ENCODE results near the gene SPDYE2B. TPM values are rescaled to one million over a fixed set of nuclear protein-coding genes. Genes with fewer than 3 reads are reported as not detected.
"Not testable (repeated sequence)": the region's sequence is repeated elsewhere in the genome, so short reads cannot be mapped to it uniquely, and the experiment has no call there.

Gene SPDYE2B
- 1 to 10 TPM in 2 of 4 donors, under 1 TPM in 2; 0.60 to 3.6 (median 2.0) TPM for polyA plus RNA-seq (ENCODE audit: insufficient read length in 4 of 4)

DNA sequence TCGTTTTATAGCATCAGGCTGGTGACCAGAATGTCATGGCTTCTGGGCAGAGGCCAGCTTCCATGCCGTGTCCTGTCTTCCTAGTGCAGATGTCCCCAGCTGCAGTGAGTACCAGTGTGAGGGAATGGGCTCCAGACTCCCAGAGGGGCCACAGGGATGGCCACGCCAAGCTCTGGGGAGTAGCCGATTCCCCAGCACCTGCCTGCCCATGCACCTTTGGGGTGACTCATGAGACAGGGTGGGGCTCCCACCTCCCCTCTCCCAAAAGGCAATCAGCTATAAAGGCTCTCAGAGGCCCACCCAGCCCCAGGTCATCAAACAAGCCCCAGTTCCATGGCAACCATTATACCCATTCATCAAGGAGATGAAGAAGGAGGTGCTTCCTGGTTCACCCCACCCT is at the start of gene SPDYE2B:
TSS of gene SPDYE2B (plus strand) at position 396 of the 400 bp plus-strand sequence. CDS start 2,030 bp downstream, outside the sequence.
- DNase-seq (ENCODE audit: low read depth in 4 of 4, low spot score in 2 of 4): not testable (repeated sequence)

DNA sequence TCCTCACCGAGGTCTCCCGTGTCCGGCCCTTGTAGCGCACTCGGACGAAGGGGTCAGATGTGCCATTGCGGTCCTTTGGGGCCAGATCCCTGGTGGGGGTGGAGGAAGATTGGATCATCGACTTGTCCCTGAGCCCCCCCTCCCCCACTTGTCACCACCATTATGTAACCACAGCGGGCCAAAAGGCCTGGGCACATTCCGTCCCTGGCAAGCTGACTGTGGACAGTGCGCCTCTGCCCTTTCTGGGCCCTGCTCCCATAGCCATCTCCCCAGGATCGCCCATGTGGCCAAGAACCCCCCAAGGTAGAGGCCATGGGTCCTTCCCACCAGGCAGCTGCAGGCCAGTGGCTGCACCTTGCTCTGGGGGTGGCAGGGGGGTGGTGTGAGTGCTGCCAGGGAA is 47.8 kb upstream of the SPDYE2B start:
- not testable (repeated sequence) for DNase-seq (ENCODE audit: low read depth in 4 of 4, low spot score in 2 of 4)

DNA sequence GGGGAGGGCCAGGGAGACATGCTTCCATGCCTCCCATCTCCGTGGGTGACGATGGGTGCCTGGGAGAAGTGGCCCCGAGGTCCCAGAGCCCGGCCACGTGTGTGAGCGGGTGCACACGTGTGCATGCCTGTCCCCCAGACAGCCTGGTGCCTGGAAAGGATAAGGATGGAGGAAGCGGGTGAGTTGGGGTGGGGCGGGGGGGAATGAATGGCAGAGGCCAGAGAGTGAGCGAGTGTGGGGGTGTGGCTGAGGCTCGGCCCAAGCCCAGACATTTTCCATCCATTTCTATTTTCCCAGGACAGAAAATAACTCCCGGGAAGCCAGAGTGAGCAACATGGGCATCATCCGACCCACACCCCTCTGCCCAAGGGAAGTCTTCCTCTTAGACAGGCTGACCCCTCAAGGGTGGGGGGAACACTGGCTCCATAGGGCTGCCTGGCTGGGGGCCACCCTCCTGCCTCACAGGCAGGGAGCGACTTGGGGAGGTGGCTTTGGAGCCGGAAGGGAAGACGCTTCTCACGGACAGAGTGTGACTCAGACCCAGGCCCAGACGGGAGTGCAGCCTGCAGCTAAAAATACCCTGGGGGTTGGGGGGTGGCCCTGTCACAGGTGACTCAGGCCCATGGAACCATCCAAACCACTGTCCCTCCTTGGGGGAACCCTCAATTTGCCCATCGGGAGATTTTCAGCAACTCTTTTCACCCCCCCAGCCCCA is 45.5 kb upstream of the SPDYE2B start:
- DNase-seq (ENCODE audit: low read depth in 4 of 4, low spot score in 2 of 4): not testable (repeated sequence)

DNA sequence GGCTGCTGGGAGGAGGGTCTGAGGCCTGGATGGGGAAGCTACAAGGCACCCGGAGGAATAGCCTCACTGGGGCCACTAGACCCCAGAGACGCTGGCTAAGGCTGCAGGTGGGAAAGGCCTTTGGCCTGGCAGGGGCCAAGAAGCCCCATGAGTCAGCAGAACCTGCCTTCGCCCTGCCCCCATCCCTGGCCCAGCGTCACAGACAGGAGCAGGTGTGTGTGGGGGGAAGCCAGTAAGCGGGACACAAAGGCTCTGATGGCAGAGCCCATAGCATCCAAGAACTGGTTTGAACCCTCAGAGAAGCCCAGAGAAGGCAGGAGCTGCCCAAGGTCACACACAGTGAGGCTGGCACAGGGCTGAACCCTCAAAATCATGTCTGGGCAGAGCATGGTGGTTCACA is 43.3 kb upstream of the SPDYE2B start:
- DNase-seq (ENCODE audit: low read depth in 4 of 4, low spot score in 2 of 4): not testable (repeated sequence)

DNA sequence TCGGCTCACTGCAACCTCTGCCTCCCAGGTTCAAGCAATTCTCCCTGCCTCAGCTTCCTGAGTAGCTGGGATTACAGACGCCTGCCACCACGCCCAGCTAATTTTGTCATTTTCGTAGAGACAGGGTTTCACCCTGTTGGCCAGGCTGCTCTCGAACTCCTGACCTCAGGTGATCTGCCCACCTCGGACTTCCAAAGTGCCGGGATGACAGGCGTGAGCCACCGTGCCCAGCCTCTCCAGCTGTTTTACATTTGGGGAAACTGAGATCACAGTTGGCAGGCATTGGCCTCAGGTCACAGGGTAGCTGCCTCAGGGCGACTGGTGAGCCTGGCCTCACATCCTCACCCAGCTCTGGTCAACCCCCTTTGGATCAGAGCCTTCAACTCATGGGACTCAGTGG is 40.4 kb upstream of the SPDYE2B start:
- DNase-seq (ENCODE audit: low read depth in 4 of 4, low spot score in 2 of 4): not testable (repeated sequence)

GRCh38 chr7:102610441-102610840 is 39.7 kb upstream of the SPDYE2B start:
- not testable (repeated sequence) for DNase-seq (ENCODE audit: low read depth in 4 of 4, low spot score in 2 of 4)

GRCh38 chr7:102611013-102611674 is 39.0 kb upstream of the SPDYE2B start:
- DNase-seq (ENCODE audit: low read depth in 4 of 4, low spot score in 2 of 4): not testable (repeated sequence)

DNA sequence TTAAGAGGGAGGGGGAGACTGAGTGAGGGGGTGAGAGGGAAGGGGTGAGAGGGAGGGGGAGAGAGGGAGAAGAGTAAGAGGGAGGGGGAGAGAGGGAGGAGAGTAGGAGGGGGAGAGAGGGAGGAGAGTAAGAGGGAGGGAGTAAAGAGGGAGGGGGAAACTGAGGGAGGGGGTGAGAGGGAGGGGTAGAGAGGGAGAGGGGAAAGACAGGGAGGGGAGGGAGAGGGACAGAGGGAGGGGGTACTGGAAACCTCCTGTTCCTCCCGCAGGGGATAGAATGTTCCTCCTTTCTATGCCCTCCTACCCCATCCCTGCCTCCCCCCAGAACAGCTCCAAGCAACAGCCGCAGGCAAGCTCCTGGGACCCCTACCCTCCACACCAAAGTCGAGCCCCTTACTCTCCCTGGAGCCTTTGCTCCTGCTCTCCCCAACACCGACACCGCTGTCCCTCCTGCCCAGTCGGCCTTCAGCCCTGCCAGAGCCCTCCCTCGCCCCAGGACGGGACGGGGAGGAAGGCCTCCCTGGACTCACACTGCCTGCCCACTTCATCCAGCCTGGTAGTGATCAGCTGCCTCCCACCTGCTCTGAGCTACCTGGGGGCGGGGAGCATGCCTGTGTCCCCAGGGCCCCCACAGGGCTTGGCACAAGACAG is 38.3 kb upstream of the SPDYE2B start:
- DNase-seq (ENCODE audit: low read depth in 4 of 4, low spot score in 2 of 4): not testable (repeated sequence)

GRCh38 chr7:102613575-102614345 is 36.4 kb upstream of the SPDYE2B start:
- not testable (repeated sequence) for DNase-seq (ENCODE audit: low read depth in 4 of 4, low spot score in 2 of 4)

DNA sequence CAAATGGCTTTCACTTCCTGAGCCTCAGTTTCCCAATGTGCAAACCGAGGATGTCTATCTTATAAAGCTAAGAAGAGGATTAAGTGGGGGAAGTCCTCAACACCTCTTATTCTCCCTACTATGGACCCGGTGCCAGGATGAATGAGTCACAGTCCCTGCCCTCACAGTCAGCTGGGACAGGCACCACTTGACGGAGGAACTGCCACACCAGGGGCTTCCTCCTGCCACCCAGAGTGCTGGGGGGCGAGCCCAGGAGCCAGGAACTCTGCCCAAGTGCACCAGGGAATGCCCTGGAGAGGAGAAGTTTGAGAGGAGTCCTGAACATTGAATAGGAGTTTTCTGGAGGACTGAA is 35.8 kb upstream of the SPDYE2B start:
- not testable (repeated sequence) for DNase-seq (ENCODE audit: low read depth in 4 of 4, low spot score in 2 of 4)

- DNase-seq (ENCODE audit: low read depth in 4 of 4, low spot score in 2 of 4): not testable (repeated sequence)
Observed at GRCh38 chr7:102614873-102615272, 35.2 kb upstream of the SPDYE2B start.

GRCh38 chr7:102615930-102616329 is 34.2 kb upstream of the SPDYE2B start:
- not testable (repeated sequence) for DNase-seq (ENCODE audit: low read depth in 4 of 4, low spot score in 2 of 4)

- DNase-seq (ENCODE audit: low read depth in 4 of 4, low spot score in 2 of 4): not testable (repeated sequence)
Observed at GRCh38 chr7:102616507-102617125, 33.5 kb upstream of the SPDYE2B start, which contains the start of gene RASA4. Gene RASA4 (minus strand): TSS chr7:102616756. CDS start chr7:102616689, 67 bp downstream.

DNA sequence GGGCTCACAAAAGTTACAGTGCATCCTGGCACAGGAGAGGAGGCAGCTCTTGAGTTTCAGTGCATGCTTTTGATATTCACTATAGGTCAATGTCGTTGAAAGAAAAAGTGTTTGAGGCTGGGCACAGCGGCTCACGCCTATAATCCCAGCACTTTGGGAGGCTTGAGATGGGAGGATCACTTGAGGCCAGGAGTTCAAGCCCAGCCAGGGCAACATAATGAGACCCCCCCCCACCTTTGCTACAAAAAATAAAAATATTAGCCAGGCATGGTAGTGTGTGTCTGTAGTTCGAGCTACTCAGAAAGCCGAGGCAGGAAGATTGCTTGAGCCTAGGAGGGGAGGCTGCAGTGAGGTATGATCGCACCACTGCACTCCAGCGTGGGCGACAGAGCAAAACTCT is 32.0 kb upstream of the SPDYE2B start:
- DNase-seq (ENCODE audit: low read depth in 4 of 4, low spot score in 2 of 4): not testable (repeated sequence)

GRCh38 chr7:102627271-102627904 is 22.7 kb upstream of the SPDYE2B start:
- not testable (repeated sequence) for DNase-seq (ENCODE audit: low read depth in 4 of 4, low spot score in 2 of 4)

DNA sequence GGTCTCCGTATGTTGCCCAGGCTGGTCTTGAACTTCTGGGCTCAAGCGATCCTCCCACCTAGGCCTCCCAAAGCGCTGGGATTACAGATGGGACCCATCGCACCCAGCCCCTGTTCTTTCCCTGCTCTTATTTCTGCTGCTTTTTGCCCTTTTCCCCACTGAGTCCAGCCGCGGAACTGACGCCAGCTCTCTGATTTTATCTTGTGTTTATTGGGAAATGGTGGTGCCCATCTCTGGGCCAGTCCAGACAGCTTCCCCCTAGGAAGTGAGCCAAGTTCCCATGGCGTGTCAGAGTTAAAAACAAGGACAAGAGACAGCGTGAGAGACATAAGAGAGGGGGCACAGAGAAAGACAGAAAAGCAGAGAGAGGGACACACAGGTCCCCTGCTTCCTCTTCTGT is 19.5 kb upstream of the SPDYE2B start:
- not testable (repeated sequence) for DNase-seq (ENCODE audit: low read depth in 4 of 4, low spot score in 2 of 4)

GRCh38 chr7:102634299-102634698 is 15.8 kb upstream of the SPDYE2B start:
- DNase-seq (ENCODE audit: low read depth in 4 of 4, low spot score in 2 of 4): not testable (repeated sequence)

DNA sequence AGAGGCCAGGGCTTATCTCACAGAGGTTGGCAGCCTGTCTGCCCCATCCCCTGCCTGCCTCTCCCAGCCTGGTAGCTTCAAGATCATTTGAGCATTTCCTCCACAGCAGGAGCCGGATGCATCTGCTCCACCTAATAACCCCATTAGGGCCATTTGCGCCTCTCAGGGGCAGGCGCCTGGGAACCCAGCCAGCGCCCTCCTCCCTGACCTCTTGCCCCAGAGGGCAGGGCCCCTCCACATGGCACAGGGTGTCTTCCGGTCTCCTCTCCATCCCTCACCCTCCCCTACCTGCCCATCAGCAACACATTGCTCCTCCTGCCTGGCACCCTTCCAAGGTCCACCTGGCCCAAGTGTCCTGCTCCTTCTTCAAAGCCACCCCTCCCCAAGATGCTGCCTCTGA is 14.8 kb upstream of the SPDYE2B start:
- not testable (repeated sequence) for DNase-seq (ENCODE audit: low read depth in 4 of 4, low spot score in 2 of 4)

- not testable (repeated sequence) for DNase-seq (ENCODE audit: low read depth in 4 of 4, low spot score in 2 of 4)
Observed at GRCh38 chr7:102636956-102637355, 13.2 kb upstream of the SPDYE2B start.

- not testable (repeated sequence) for DNase-seq (ENCODE audit: low read depth in 4 of 4, low spot score in 2 of 4)
Observed at GRCh38 chr7:102638848-102639247, 11.3 kb upstream of the SPDYE2B start.
